Measurements from ENCODE around the gene PCNX1. TPM values are rescaled to one million over a fixed set of nuclear protein-coding genes. Genes with fewer than 3 reads are reported as not detected.

Gene PCNX1
- total and polyA plus RNA-seq, 9 of the 15 experiments (the other 6 are each of a cell fraction or from before 2014, with no cell fraction given) = 0.30 to 4.5 (median 2.3) TPM

DNA sequence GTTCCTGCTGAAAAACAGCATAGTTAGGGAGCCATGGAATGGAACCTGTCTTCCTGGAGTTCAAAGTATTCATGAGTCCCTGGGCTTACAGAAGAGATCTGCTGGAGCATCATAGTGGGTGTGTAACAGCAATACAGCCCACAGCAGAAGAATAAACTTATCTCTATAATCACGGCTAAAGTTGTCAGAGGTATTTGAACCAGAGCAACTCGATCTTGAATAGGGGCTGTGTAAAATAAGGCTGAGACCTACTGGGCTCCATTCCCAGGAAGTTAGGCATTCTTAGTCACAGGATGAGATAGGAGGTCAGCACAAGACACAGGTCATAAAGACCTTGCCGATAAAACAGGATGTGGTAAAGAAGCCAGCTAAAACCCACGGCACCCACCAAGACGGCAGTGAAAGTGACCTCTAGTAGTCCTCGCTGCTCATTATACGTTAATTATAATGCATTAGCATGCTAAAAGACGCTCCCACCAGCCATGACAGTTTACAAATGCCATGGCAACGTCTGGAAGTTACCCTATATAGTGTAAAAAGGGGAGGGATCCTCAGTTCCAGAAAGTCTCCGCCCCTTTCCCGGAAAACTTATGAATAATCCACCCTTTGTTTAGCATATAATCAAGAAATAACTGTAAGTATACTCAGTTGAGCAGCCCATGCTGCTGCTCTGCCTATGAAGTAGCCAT, 223.4 kb downstream of the PCNX1 start (continued):
- no peak for TF ChIP-seq POLR2AphosphoS2 (IDR thresholded peaks at IDR 0.05; ENCODE audit: low read length)
- TF ChIP-seq NONO (IDR thresholded peaks at IDR 0.05; ENCODE audit: low read depth in 2 of 2, low read length in 1 of 2) = no peak
- no peak for TF ChIP-seq JUND (IDR thresholded peaks at IDR 0.05; ENCODE audit: borderline replicate concordance, low read depth, low read length)
- TF ChIP-seq JUND (tag; IDR thresholded peaks at IDR 0.05; ENCODE audit: borderline replicate concordance, low read depth, low read length) = peak; percentile 43; the same call in 1 of the 3 replicates
- peak; percentile 52; the same call in 1 of the 2 replicates for TF ChIP-seq CTBP1 (IDR thresholded peaks at IDR 0.05; ENCODE audit: borderline replicate concordance)
- no peak for TF ChIP-seq ZNF444 (CRISPR knock-in tag; IDR thresholded peaks at IDR 0.05)
- TF ChIP-seq CCNT2 (IDR thresholded peaks at IDR 0.05; ENCODE audit: borderline replicate concordance, extremely low read depth, insufficient read length, low read depth, low read length) = peak; percentile 18
- TF ChIP-seq, protein P1, sequence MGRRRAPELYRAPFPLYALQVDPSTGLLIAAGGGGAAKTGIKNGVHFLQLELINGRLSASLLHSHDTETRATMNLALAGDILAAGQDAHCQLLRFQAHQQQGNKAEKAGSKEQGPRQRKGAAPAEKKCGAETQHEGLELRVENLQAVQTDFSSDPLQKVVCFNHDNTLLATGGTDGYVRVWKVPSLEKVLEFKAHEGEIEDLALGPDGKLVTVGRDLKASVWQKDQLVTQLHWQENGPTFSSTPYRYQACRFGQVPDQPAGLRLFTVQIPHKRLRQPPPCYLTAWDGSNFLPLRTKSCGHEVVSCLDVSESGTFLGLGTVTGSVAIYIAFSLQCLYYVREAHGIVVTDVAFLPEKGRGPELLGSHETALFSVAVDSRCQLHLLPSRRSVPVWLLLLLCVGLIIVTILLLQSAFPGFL (CRISPR knock-in tag; IDR thresholded peaks at IDR 0.05) = no peak
- 0 out of 4 replicates have a peak, but pooled peaks of 1 of the 2 experiments have one; percentile 40 for TF ChIP-seq CSDE1 (IDR thresholded peaks at IDR 0.05)
- TF ChIP-seq, protein P2, sequence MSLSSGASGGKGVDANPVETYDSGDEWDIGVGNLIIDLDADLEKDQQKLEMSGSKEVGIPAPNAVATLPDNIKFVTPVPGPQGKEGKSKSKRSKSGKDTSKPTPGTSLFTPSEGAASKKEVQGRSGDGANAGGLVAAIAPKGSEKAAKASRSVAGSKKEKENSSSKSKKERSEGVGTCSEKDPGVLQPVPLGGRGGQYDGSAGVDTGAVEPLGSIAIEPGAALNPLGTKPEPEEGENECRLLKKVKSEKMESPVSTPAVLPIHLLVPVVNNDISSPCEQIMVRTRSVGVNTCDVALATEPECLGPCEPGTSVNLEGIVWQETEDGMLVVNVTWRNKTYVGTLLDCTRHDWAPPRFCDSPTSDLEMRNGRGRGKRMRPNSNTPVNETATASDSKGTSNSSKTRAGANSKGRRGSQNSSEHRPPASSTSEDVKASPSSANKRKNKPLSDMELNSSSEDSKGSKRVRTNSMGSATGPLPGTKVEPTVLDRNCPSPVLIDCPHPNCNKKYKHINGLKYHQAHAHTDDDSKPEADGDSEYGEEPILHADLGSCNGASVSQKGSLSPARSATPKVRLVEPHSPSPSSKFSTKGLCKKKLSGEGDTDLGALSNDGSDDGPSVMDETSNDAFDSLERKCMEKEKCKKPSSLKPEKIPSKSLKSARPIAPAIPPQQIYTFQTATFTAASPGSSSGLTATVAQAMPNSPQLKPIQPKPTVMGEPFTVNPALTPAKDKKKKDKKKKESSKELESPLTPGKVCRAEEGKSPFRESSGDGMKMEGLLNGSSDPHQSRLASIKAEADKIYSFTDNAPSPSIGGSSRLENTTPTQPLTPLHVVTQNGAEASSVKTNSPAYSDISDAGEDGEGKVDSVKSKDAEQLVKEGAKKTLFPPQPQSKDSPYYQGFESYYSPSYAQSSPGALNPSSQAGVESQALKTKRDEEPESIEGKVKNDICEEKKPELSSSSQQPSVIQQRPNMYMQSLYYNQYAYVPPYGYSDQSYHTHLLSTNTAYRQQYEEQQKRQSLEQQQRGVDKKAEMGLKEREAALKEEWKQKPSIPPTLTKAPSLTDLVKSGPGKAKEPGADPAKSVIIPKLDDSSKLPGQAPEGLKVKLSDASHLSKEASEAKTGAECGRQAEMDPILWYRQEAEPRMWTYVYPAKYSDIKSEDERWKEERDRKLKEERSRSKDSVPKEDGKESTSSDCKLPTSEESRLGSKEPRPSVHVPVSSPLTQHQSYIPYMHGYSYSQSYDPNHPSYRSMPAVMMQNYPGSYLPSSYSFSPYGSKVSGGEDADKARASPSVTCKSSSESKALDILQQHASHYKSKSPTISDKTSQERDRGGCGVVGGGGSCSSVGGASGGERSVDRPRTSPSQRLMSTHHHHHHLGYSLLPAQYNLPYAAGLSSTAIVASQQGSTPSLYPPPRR (CRISPR knock-in tag; IDR thresholded peaks at IDR 0.05; ENCODE audit: borderline replicate concordance) = no peak
- TF ChIP-seq TCF7 (IDR thresholded peaks at IDR 0.05; ENCODE audit: borderline replicate concordance) = no peak
- TF ChIP-seq NCOA1 (IDR thresholded peaks at IDR 0.05; ENCODE audit: low read depth) = peak; percentile 62
- peak; percentile 91 for TF ChIP-seq RFX1 (IDR thresholded peaks at IDR 0.05)
- TF ChIP-seq NCOR1 (IDR thresholded peaks at IDR 0.05) = peak; percentile 42; the same call in 1 of the 2 replicates
- no peak for TF ChIP-seq RBM15 (IDR thresholded peaks at IDR 0.05; ENCODE audit: insufficient read depth, low read length)
- no peak for TF ChIP-seq EGR1 (conservative IDR thresholded peaks at IDR 0.05)
- no peak for TF ChIP-seq CBFB (CRISPR knock-in tag; IDR thresholded peaks at IDR 0.05)
- TF ChIP-seq MBD2 (IDR thresholded peaks at IDR 0.05; ENCODE audit: borderline replicate concordance, low read depth) = 0 out of 2 replicates have a peak, but pooled peaks have one; percentile 19
- TF ChIP-seq HDAC2 (IDR thresholded peaks at IDR 0.05) = no peak
- no peak for TF ChIP-seq ZBTB8A (IDR thresholded peaks at IDR 0.05; ENCODE audit: partially characterized antibody)
- TF ChIP-seq, protein P3, sequence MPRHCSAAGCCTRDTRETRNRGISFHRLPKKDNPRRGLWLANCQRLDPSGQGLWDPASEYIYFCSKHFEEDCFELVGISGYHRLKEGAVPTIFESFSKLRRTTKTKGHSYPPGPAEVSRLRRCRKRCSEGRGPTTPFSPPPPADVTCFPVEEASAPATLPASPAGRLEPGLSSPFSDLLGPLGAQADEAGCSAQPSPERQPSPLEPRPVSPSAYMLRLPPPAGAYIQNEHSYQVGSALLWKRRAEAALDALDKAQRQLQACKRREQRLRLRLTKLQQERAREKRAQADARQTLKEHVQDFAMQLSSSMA (CRISPR knock-in tag; IDR thresholded peaks at IDR 0.05) = no peak
- TF ChIP-seq MAFF (IDR thresholded peaks at IDR 0.05; ENCODE audit: low read length) = no peak
- TF ChIP-seq NCOA4 (IDR thresholded peaks at IDR 0.05; ENCODE audit: partially characterized antibody) = no peak
- TF ChIP-seq ZSCAN32 (CRISPR knock-in tag; IDR thresholded peaks at IDR 0.05) = no peak
- peak; percentile 70 for TF ChIP-seq SMARCA4 (IDR thresholded peaks at IDR 0.05)
